Stomach (tissue), 19 donors: Measurements from ENCODE around the gene DLG3. TPM values are rescaled to one million over a fixed set of nuclear protein-coding genes. Genes with fewer than 3 reads are reported as not detected.
"Not testable (repeated sequence)": the region's sequence is repeated elsewhere in the genome, so short reads cannot be mapped to it uniquely, and the experiment has no call there.

Experiments
- DNase-seq, 2 donors: peaks; one replicate each; pipeline versions ENCODE4 v3.0.0 to v3.0.0-alpha.2; 2013 to 2019
- H3K27ac ChIP-seq, 5 donors: fragments of 200-600 bp in 4 of 5; sonication (generic) in 4 of 5; one replicate each; pipeline ENCODE4 v1.5.1; 2013 to 2019; ENCODE audit warnings: mild to moderate bottlenecking in 1 of 5, moderate library complexity in 1 of 5
- H3K27me3 ChIP-seq, 3 donors: fragments of 200-600 bp; sonication (generic); one replicate each; pipeline ENCODE4 v1.5.1; 2017 to 2019; ENCODE audit warnings: mixed run types in 1 of 3
- H3K36me3 ChIP-seq, 4 donors: fragments of 200-600 bp; sonication (generic); 1 replicate in 3 of 4; 2 replicates in 1 of 4; pipeline ENCODE4 v1.5.1; 2016 to 2019
- H3K4me1 ChIP-seq, 4 donors: fragments of 200-600 bp; sonication (generic); one replicate each; pipeline ENCODE4 v1.5.1; 2016 to 2019
- H3K4me3 ChIP-seq, 4 donors: fragments of 200-600 bp; sonication (generic) in 3 of 4; one replicate each; pipeline ENCODE4 v1.5.1; 2016 to 2019; ENCODE audit warnings: mild to moderate bottlenecking in 1 of 4
- H3K9me3 ChIP-seq, 4 donors: fragments of 200-600 bp; sonication (generic); one replicate each; pipeline ENCODE4 v1.5.1; 2016 to 2019
- EP300 ChIP-seq: sonication (generic); formaldehyde crosslinking; IDR thresholded peaks from one replicate; pipeline ENCODE4 v1.6.1; 2017; ENCODE audit warnings: antibody characterized with exemption
- POLR2A ChIP-seq, 4 donors: fragments of 450-650 bp; IDR thresholded peaks; one replicate each; pipeline ENCODE4 v1.6.1; 2016; ENCODE audit warnings: antibody characterized with exemption in 4 of 4, control low read depth in 2 of 4, mild to moderate bottlenecking in 1 of 4, moderate library complexity in 1 of 4
- POLR2AphosphoS5 ChIP-seq, 3 donors: sonication (generic); formaldehyde crosslinking; IDR thresholded peaks; one replicate each; pipeline ENCODE4 v1.6.1; 2016; ENCODE audit warnings: antibody characterized with exemption in 3 of 3
- WGBS, 5 donors: extraction: QIAGEN DNeasy Blood & Tissue Kit in 3 of 5; methylation state at CpG; one replicate each; pipeline versions ENCODE4 v1.1.5 to v1.1.7; 2013 to 2018; 5-methylcytosine and 5-hydroxymethylcytosine counted together
- intact Hi-C: fragments of 100-400 bp; cut with DNase I; formaldehyde crosslinking; loops from one replicate; pipeline ENCODE4 v1.15.1; 2023; ENCODE audit warnings: low total_unique reads
- long read RNA-seq, 10 donors: transcript quantifications; one replicate each; lab custom pipeline, GENCODE V29; 2026
- polyA plus RNA-seq, 3 donors: library from polyadenylated mRNA; stranded (reverse); fragments of 200-250 nt; gene quantifications; one replicate each; pipeline ENCODE4 v1.2.3, GENCODE V29; 2013
- total RNA-seq, 5 donors: library from RNA; depleted of rRNA; stranded (reverse); fragments of >200 nt; gene quantifications; one replicate each; pipeline versions ENCODE4 v1.1.0 to v1.2.3, GENCODE V29; 2014 to 2016
- TF ChIP-seq, protein P1 (sequence below), 7 experiments: fragments of 450-650 bp in 4 of 7; fragments of 200-600 bp in 3 of 7; sonication (generic) in 3 of 7; IDR thresholded peaks; one replicate each; pipeline ENCODE4 v1.5.1; 2016 to 2019; ENCODE audit warnings: antibody characterized with exemption in 7 of 7, control low read depth in 2 of 7, mild to moderate bottlenecking in 1 of 7
- donor health status: healthy with polysubstance abuse.
- donor health status: Bipolar disorder and iron deficiency.
- donor health status: healthy.

Gene DLG3
- 10 to 100 TPM; 11.7 to 44.8 (median 24.3) TPM for total RNA-seq
- 10 to 100 TPM; 15.9 to 25.1 (median 17.7) TPM for polyA plus RNA-seq
- long read RNA-seq, donor 1, full-length matches to known transcripts = 1 of 1 reads
- long read RNA-seq, donor 1, partial matches to known transcripts = 0 of 1 reads
- long read RNA-seq, donor 1, other reads (novel, unspliced or antisense) = 0 of 1 reads
- long read RNA-seq, donor 2 = 0 reads
- long read RNA-seq, donor 3, partial matches to known transcripts = 0 of 1 reads
- long read RNA-seq, donor 3, other reads (novel, unspliced or antisense) = 0 of 1 reads
- long read RNA-seq, donor 4 = 0 reads
- long read RNA-seq, donor 5, full-length matches to known transcripts = 1 of 1 reads
- long read RNA-seq, donor 5, partial matches to known transcripts = 0 of 1 reads
- long read RNA-seq, donor 5, other reads (novel, unspliced or antisense) = 0 of 1 reads
- long read RNA-seq, donor 6, full-length matches to known transcripts = 5 of 5 reads
- long read RNA-seq, donor 6, partial matches to known transcripts = 0 of 5 reads
- long read RNA-seq, donor 6, other reads (novel, unspliced or antisense) = 0 of 5 reads
- long read RNA-seq, donor 7, full-length matches to known transcripts = 1 of 1 reads
- long read RNA-seq, donor 7, partial matches to known transcripts = 0 of 1 reads
- long read RNA-seq, donor 7, other reads (novel, unspliced or antisense) = 0 of 1 reads
- long read RNA-seq, donor 8, full-length matches to known transcripts = 4 of 4 reads
- long read RNA-seq, donor 8, partial matches to known transcripts = 0 of 4 reads
- long read RNA-seq, donor 8, other reads (novel, unspliced or antisense) = 0 of 4 reads
- long read RNA-seq, donor 9, full-length matches to known transcripts = 2 of 2 reads
- long read RNA-seq, donor 9, partial matches to known transcripts = 0 of 2 reads
- long read RNA-seq, donor 9, other reads (novel, unspliced or antisense) = 0 of 2 reads
- long read RNA-seq, donor 10, full-length matches to known transcripts = 1 of 1 reads
- long read RNA-seq, donor 10, partial matches to known transcripts = 0 of 1 reads
- long read RNA-seq, donor 10, other reads (novel, unspliced or antisense) = 0 of 1 reads

DNA sequence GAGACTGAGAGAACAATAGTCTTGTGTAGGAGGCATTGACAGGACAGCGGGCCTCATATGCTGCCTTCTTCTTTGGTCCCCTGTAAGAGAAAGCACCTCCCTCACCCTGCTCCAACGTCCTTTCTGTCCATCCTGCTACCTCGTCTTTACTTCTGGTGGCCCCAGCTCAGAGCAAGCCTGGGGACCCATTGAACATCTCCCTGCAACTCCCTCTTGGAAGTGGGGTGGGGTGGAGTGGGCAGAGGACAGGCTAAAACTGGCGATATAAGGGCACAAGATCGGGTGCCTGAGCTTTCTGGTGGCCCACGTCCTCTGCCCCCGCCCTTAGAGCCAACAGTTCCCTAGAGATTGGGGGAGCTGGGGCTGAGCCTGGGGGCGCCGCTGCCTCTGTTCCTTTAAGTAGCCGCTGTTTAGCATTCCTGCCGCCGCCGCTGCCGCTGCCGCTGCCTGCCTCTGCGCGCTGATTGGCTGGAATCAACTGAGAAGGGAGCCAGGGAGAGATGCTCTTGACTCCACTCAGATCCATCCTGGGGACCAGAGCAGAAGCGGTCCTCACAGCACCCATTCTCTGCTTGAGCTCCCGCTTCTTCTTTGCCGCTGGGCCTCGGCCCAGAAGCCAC, at the start of gene DLG3:
Gene DLG3 (plus strand): TSS at position 510 of the 620 bp plus-strand sequence. CDS start 367 bp downstream, outside the sequence.
- Histone ChIP-seq H3K27ac (no peak within 1 kb of the TSS), H3K36me3 (no peaks in the 10 kb centered on the region), H3K4me3 (peak within 1 kb of the TSS; percentile 27 to 46 (median 38)), H3K4me1 (peaks cover 0 to 10% (median 7%) of the 10 kb centered on the region in 4 donors), H3K27me3 (peaks cover 0 to 43% (median 36%) of the 10 kb centered on the region in 3 donors), H3K9me3 (no peaks in the 10 kb centered on the region)
- 7 to 26% (median 17%) methylated on average over 5 to 21 of the region's 21 CpGs for WGBS, 5 donors
- peak in 1 of 2 donors; percentile 66 for DNase-seq
- TF ChIP-seq, protein P1, sequence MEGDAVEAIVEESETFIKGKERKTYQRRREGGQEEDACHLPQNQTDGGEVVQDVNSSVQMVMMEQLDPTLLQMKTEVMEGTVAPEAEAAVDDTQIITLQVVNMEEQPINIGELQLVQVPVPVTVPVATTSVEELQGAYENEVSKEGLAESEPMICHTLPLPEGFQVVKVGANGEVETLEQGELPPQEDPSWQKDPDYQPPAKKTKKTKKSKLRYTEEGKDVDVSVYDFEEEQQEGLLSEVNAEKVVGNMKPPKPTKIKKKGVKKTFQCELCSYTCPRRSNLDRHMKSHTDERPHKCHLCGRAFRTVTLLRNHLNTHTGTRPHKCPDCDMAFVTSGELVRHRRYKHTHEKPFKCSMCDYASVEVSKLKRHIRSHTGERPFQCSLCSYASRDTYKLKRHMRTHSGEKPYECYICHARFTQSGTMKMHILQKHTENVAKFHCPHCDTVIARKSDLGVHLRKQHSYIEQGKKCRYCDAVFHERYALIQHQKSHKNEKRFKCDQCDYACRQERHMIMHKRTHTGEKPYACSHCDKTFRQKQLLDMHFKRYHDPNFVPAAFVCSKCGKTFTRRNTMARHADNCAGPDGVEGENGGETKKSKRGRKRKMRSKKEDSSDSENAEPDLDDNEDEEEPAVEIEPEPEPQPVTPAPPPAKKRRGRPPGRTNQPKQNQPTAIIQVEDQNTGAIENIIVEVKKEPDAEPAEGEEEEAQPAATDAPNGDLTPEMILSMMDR (IDR thresholded peaks at IDR 0.05) = no peak
- no peak for TF ChIP-seq EP300
- TF ChIP-seq POLR2A (IDR thresholded peaks at IDR 0.05) = no peak
- TF ChIP-seq POLR2AphosphoS5 (IDR thresholded peaks at IDR 0.05) = no peak
- intact Hi-C loops = no loop called here

DNA sequence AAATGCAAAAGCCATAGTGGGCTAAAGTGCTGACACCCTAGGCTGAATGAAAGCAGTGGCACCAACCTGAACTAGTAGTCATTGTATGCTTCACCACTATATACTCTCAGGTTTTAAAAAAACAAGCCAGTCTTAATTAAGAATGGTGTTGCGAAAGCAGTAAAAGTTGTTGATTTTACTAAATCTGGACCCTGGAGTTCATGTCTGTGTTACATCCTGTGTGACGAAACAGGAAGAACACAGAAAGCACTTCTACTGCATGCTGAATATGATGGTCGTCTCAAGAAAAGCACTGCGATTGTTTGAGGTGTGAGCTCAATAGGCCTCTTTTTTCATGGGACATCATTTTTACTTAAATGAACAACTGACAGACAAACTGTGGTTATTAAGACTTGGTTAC, 45.7 kb upstream of the DLG3 start:
- H3K27me3 ChIP-seq = no peaks in the 10 kb centered on the region
- peaks cover 0 to 6% (median 2%) of the 10 kb centered on the region in 4 donors for H3K9me3 ChIP-seq
- no peak overlapping the region for H3K27ac ChIP-seq
- DNase-seq = peak in 1 of 2 donors; percentile 21
- no peaks in the 10 kb centered on the region for H3K36me3 ChIP-seq
- TF ChIP-seq POLR2A (IDR thresholded peaks at IDR 0.05) (no peak), POLR2AphosphoS5 (IDR thresholded peaks at IDR 0.05) (no peak), EP300 (no peak)
- TF ChIP-seq, protein P1 (IDR thresholded peaks at IDR 0.05) = no peak
- 46 to 82% (median 66%) methylated on average over 4 of the region's 4 CpGs for WGBS, 5 donors
- H3K4me3 ChIP-seq = no peak overlapping the region
- H3K4me1 ChIP-seq = no peaks in the 10 kb centered on the region
- intact Hi-C loops = no loop called here

DNA sequence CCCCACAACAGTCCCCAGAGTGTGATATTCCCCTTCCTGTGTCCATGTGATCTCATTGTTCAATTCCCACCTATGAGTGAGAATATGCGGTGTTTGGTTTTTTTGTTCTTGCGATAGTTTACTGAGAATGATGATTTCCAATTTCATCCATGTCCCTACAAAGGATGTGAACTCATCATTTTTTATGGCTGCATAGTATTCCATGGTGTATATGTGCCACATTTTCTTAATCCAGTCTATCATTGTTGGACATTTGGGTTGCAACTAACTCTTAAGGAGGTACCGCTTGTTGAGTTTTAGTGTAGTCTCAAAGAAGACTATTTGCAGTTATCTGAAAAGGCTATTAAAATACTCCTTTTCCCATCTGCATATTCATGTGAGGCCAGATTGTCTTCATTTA, 44.5 kb upstream of the DLG3 start:
- DNase-seq, intact Hi-C loops, H3K36me3 ChIP-seq, H3K4me1 ChIP-seq, H3K9me3 ChIP-seq, H3K27me3 ChIP-seq, H3K4me3 ChIP-seq, H3K27ac ChIP-seq: not testable (repeated sequence)
- 82 to 100% (median 97%) methylated on average over 1 to 3 of the region's 3 CpGs for WGBS, 5 donors

DNA sequence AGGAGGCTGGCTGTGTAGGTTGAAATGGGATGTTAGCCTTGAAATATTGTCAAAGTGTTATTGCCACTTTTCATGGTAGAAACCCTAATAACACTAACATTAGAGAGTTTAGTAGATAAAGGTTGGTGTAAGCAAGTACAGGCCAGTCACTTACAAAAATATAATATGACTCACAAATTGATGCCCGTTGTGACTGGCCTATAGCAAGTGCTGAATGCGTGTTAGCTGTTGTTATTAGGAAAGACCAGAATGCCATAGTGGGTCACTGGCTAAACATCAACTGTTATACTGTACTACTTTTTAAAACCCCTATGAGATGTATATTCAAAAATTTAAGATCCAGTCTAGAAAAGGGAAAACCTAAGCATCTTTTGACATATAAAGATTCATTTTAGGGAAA, 41.9 kb upstream of the DLG3 start:
- intact Hi-C loops = no loop called here
- no peaks in the 10 kb centered on the region for H3K4me1 ChIP-seq
- peaks cover 0 to 3% (median 0%) of the 10 kb centered on the region in 4 donors for H3K36me3 ChIP-seq
- no peaks in the 10 kb centered on the region for H3K9me3 ChIP-seq
- no peak for DNase-seq
- no peak overlapping the region for H3K27ac ChIP-seq
- H3K4me3 ChIP-seq = no peak overlapping the region
- TF ChIP-seq, protein P1 (IDR thresholded peaks at IDR 0.05) = no peak
- no peak for TF ChIP-seq EP300
- no peak for TF ChIP-seq POLR2A (IDR thresholded peaks at IDR 0.05)
- TF ChIP-seq POLR2AphosphoS5 (IDR thresholded peaks at IDR 0.05) = no peak
- WGBS, 5 donors = 76 to 98% (median 86%) methylated on average over 2 of the region's 2 CpGs
- H3K27me3 ChIP-seq = no peaks in the 10 kb centered on the region
